D721Med (cell line): Measurements from ENCODE around the gene DMRT1.

Experiments
- DNase-seq: peaks from one replicate; pipeline ENCODE4 v3.0.0; 2011; ENCODE audit warnings: low spot score; ENCODE audit not compliant: insufficient read length
- FAIRE-seq: peaks from 2 replicates; lab custom pipeline; 2011; peaks lifted over from hg19 to GRCh38; lab: Jason Lieb, UNC
- TF ChIP-seq, protein P1 (sequence below): IDR thresholded peaks from 2 replicates; pipeline ENCODE4 v1.5.1; 2012; ENCODE audit warnings: mild to moderate bottlenecking, control low read depth; ENCODE audit not compliant: insufficient read depth; ENCODE audit errors: missing control alignments

DMRT1 gene

DNA sequence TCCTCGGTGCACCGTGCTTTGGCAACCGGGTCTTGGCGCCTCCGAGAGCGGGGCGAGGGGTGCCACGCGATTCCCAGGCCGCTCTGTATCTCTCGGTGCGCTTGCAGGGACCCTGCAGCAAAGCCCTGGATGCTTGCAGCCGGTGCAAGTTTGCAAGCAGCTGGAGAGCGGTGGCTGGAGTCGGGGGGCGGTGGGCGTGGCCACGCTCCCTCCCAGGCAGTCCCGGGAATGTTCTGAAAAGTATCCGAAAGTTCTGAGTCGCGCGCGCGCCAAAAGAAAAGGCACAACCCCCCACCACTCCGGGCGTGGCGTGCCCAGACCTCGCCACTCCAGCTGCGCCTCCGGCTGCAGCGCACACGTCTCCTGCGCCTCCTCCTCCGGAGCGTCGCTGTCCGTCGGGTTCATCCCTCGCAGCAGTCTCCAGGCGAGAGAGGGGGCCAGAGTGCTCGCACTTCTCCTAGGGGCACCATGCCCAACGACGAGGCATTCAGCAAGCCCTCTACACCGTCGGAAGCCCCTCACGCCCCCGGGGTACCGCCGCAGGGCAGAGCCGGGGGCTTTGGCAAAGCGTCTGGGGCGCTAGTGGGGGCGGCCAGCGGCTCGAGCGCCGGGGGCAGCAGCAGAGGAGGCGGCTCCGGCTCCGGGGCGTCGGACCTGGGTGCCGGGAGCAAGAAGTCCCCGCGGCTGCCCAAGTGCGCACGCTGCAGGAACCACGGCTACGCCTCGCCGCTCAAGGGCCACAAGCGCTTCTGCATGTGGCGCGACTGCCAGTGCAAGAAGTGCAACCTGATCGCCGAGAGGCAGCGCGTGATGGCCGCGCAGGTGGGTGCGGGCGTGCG lies at the start of gene DMRT1:
Gene DMRT1 (plus strand): TSS at position 327 of the 839 bp plus-strand sequence. CDS start 142 bp downstream, at position 469.
- no peak for DNase-seq
- FAIRE-seq, result no peak
- TF ChIP-seq, protein P1, sequence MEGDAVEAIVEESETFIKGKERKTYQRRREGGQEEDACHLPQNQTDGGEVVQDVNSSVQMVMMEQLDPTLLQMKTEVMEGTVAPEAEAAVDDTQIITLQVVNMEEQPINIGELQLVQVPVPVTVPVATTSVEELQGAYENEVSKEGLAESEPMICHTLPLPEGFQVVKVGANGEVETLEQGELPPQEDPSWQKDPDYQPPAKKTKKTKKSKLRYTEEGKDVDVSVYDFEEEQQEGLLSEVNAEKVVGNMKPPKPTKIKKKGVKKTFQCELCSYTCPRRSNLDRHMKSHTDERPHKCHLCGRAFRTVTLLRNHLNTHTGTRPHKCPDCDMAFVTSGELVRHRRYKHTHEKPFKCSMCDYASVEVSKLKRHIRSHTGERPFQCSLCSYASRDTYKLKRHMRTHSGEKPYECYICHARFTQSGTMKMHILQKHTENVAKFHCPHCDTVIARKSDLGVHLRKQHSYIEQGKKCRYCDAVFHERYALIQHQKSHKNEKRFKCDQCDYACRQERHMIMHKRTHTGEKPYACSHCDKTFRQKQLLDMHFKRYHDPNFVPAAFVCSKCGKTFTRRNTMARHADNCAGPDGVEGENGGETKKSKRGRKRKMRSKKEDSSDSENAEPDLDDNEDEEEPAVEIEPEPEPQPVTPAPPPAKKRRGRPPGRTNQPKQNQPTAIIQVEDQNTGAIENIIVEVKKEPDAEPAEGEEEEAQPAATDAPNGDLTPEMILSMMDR, result no peak

DNA sequence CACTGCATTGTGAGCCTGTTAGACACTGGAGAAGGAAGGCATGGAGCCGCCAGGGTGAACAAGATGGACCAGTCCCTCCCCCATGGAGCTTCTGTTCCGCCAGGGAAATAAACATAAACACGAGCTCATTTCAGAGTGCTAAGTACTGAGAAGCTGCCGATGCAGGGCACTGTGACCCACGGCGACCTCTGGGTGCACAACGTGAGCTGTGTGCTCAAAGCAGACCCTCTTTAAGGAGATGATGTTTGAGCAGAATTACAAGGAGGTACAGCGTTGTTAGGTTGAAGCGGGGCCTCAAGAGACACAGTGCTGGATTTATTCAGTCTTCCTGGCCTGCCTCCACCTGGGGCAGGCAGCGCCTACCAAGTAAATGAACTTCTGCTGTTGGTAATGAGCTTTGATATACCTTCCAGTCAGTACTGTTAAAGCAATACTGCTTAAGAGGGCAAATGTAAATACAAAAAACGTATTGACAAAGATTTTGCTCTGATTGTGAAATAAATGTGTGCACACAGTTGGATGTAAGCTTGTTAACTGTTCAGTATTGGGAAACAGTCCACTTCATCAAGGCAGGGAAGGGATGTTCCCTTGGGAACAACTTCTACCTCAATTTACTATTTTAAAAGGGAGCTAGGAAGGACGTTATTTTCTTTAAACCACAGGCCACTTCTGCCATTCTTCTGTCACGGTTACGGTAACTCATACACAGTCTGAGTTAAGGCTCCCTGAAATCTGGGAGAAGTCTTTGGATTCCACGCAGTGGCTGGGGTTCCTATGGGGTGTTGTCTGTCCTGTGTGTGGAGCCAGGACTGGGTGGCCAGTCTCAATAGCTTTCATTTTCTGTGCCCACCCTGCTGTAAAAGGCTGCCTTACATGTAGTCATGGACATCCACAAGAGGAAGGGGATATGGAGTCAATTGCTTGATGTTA lies 48.9 kb upstream of the DMRT1 start:
- no peak for DNase-seq
- FAIRE-seq, result no peak
- TF ChIP-seq, protein P1, result no peak

DNA sequence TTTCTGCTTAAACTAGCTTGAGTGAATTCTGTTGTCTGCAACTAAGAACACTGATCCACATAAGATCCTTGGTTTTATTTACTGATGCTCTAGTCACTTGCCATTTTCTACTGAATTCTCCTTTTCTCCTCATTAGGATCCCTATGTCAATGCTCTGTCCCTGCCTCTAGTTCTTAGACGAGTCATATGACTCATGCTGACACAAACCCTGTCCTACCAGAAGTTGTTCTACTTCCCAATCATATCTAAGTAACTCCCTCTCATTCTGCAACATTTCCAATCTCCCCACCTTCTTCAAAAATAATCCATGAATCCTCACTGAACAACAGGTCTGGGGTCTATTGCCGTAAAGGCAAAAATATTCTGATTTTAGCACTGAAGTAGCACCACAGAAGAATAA lies 47.1 kb upstream of the DMRT1 start:
- DNase-seq, result no peak
- TF ChIP-seq, protein P1, result no peak
- no peak for FAIRE-seq

DNA sequence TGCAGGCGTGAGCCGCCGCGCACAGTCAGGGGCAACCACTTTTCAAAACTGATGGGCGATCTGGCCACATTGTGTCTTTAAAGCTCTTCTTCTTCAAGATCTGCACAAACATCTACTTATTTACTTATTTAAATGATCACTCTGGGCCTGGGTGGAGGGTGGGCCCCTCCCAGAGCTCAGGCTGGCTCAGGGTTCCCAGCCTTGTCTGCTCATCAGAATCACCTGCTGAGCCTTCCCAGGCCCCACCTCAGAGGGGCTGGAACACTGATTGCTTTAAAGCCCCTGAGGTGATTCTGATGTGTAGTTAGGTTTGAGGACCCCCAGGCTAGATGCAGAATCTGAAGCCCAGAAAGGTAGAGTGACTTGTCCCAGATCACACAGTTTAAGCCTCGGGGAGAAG lies 45.6 kb upstream of the DMRT1 start:
- no peak for DNase-seq
- FAIRE-seq, result no peak
- TF ChIP-seq, protein P1, result no peak

DNA sequence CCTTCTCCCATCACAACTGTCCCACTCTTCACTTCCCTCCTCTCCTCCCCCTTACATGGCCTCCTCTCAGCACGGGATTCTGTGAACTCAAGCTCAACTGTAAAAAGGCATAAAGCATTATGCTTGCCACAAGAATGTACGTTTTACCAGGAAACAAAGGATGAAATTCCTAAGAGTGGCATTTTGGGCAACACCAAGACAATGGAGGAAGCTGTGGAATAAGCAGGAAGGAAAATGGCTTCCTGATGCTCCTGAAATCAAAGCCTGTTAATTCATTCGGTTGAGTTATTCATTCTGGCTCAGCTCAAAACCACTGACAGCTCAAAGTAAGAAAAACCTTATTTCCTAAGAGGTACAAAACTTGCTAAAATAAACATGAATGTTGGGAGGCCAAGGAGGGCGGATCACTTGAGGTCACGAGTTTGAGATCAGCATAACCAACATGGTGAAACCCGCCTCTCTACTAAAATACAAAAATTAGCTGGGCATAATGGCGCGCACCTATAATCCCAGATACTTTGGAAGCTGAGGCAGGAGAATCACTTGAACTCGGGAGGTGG lies 40.8 kb upstream of the DMRT1 start:
- FAIRE-seq, result no peak
- no peak for DNase-seq
- TF ChIP-seq, protein P1, result no peak

DNA sequence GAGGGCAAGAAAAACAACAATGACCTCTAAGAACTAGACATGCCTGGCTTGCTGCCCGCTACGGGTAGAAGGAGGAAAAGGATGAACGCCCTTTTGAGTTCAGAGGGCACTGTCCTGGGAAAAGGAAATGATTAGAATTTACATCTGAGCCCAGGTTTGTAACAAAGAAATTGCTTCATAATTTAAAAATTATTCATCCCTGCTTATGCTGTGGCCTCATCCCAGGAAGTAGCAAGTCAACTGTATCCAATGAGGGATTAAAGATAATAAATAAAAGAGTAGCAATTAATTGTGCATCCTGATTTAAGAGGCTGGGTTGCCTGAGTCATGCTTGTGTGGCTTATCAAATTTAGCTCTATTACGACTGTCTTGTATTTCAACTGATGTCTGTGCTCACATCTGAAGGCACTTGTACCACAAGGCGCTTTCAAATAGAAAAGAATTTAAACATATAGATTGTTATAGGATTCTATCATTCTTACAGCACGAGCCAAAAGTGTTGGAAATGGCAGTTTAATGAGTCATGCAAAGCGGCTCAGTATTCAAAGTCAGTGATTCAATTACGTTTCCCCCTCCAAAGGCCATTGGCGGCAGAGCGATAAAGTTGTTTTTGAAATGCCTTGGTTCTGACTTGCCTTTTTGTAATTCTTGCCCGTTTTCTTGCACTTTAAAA lies 40.0 kb upstream of the DMRT1 start:
- TF ChIP-seq, protein P1, result no peak
- DNase-seq, result no peak
- FAIRE-seq, result no peak
